Inflammatory macrophage (primary cell): ENCODE results near the gene TLCD1.

ENCODE experiments used
- DNase-seq, 2 donors: peaks; one replicate each; pipeline ENCODE4 v3.0.0-alpha.2; 2020 to 2022
- total RNA-seq, 18 experiments: gene quantifications; one replicate each; lab custom pipeline; 2026; ENCODE audit warnings: mixed read lengths in 6 of 18, inconsistent platforms in 2 of 18; lab: John Stamatoyannopoulos, UW

The TLCD1 gene
- 0.17 to 1.5 (median 1.0) reads per million in 18 experiments for total RNA-seq

- DNase-seq: peak; percentile 59 to 74
Measured at GRCh38 chr17:28726226-28726626, at the start of gene TLCD1. Gene TLCD1 (minus strand): TSS chr17:28726233. CDS start chr17:28726097, 136 bp downstream.

GRCh38 chr17:28774206-28774605 lies 48.2 kb upstream of the TLCD1 start:
- no peak for DNase-seq

GRCh38 chr17:28773736-28774135 lies 47.7 kb upstream of the TLCD1 start:
- no peak for DNase-seq

GRCh38 chr17:28765038-28765437 lies 39.0 kb upstream of the TLCD1 start:
- DNase-seq: no peak

GRCh38 chr17:28763804-28764266 lies 37.8 kb upstream of the TLCD1 start:
- DNase-seq: peak; percentile 76 to 77

- no peak for DNase-seq
Measured at GRCh38 chr17:28763137-28763799, 37.2 kb upstream of the TLCD1 start.

GRCh38 chr17:28760601-28761562 lies 34.8 kb upstream of the TLCD1 start:
- DNase-seq: peak; percentile 71 to 78

- no peak for DNase-seq
Measured at GRCh38 chr17:28759256-28759865, 33.3 kb upstream of the TLCD1 start.

GRCh38 chr17:28758411-28759121 lies 32.5 kb upstream of the TLCD1 start:
- no peak for DNase-seq

GRCh38 chr17:28756049-28756804 lies 30.2 kb upstream of the TLCD1 start:
- DNase-seq: no peak

- no peak for DNase-seq
Measured at GRCh38 chr17:28755486-28755885, 29.5 kb upstream of the TLCD1 start.

- DNase-seq: no peak
Measured at GRCh38 chr17:28751600-28752366, 25.8 kb upstream of the TLCD1 start.

- peak; percentile 88 to 91 for DNase-seq
Measured at GRCh38 chr17:28750178-28751047, 24.4 kb upstream of the TLCD1 start.

GRCh38 chr17:28749516-28750177 lies 23.6 kb upstream of the TLCD1 start:
- DNase-seq: no peak

GRCh38 chr17:28748852-28749515 lies 23.0 kb upstream of the TLCD1 start:
- DNase-seq: no peak

GRCh38 chr17:28747801-28748750 lies 22.0 kb upstream of the TLCD1 start:
- DNase-seq: no peak

- no peak for DNase-seq
Measured at GRCh38 chr17:28747051-28747691, 21.1 kb upstream of the TLCD1 start.
